ENCODE results near the gene FGF9. TPM values are rescaled to one million over a fixed set of nuclear protein-coding genes. Genes with fewer than 3 reads are reported as not detected.

FGF9 gene
- total RNA-seq, 2 experiments from 2014 or later, result 0.11 to 0.45 TPM

GRCh38 chr13:21686751-21687391 lies 16.0 kb downstream of the FGF9 start:
- Mint-ChIP-seq H3K27me3 (peaks cover 8% of the 10 kb centered on the region), H3K4me1 (ENCODE audit: low read depth) (peaks cover 13% of the 10 kb centered on the region), H3K4me3 (no peak overlapping the region), H3K27ac (no peak overlapping the region), H3K36me3 (ENCODE audit: low read depth) (no peaks in the 10 kb centered on the region), H3K9me3 (no peaks in the 10 kb centered on the region)
- TF ChIP-seq, protein P1, sequence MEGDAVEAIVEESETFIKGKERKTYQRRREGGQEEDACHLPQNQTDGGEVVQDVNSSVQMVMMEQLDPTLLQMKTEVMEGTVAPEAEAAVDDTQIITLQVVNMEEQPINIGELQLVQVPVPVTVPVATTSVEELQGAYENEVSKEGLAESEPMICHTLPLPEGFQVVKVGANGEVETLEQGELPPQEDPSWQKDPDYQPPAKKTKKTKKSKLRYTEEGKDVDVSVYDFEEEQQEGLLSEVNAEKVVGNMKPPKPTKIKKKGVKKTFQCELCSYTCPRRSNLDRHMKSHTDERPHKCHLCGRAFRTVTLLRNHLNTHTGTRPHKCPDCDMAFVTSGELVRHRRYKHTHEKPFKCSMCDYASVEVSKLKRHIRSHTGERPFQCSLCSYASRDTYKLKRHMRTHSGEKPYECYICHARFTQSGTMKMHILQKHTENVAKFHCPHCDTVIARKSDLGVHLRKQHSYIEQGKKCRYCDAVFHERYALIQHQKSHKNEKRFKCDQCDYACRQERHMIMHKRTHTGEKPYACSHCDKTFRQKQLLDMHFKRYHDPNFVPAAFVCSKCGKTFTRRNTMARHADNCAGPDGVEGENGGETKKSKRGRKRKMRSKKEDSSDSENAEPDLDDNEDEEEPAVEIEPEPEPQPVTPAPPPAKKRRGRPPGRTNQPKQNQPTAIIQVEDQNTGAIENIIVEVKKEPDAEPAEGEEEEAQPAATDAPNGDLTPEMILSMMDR (IDR thresholded peaks at IDR 0.05), result no peak
- DNase-seq (peak; percentile 52), ATAC-seq (peak; percentile 95)
- ChIA-PET POLR2A (interaction anchor here (1.1 to 1.5 kb wide), 2 partner anchors 18 to 79 kb away, joined by 3 read pairs; no protein-coding TSS in a partner anchor), CTCF (no interaction called here)
- intact Hi-C loops (cut with micrococcal nuclease), result no loop called here

- TF ChIP-seq, protein P1 (IDR thresholded peaks at IDR 0.05), result no peak
- CTCF ChIA-PET, result no interaction called here
- no peak for ATAC-seq
- Mint-ChIP-seq H3K27me3 (peaks cover 8% of the 10 kb centered on the region), H3K36me3 (ENCODE audit: low read depth) (no peaks in the 10 kb centered on the region), H3K4me1 (ENCODE audit: low read depth) (peaks cover 13% of the 10 kb centered on the region), H3K27ac (no peak overlapping the region), H3K9me3 (no peaks in the 10 kb centered on the region), H3K4me3 (no peak overlapping the region)
- POLR2A ChIA-PET, result interaction anchor here (0.8 kb wide), 1 partner anchor 639 kb away, joined by 3 read pairs; no protein-coding TSS in a partner anchor
- DNase-seq, result no peak
- intact Hi-C loops (cut with micrococcal nuclease), result no loop called here
Observed at GRCh38 chr13:21688056-21688455, 17.2 kb downstream of the FGF9 start.

- intact Hi-C loops (cut with micrococcal nuclease), result no loop called here
- ATAC-seq (no peak), DNase-seq (no peak)
- H3K4me3 Mint-ChIP-seq, result no peak overlapping the region
- ChIA-PET POLR2A (no interaction called here), CTCF (no interaction called here)
- H3K4me1 Mint-ChIP-seq (ENCODE audit: low read depth), result peaks cover 13% of the 10 kb centered on the region
- H3K36me3 Mint-ChIP-seq (ENCODE audit: low read depth), result no peaks in the 10 kb centered on the region
- H3K27me3 Mint-ChIP-seq, result peaks cover 11% of the 10 kb centered on the region
- TF ChIP-seq, protein P1 (IDR thresholded peaks at IDR 0.05), result no peak
- no peak overlapping the region for H3K27ac Mint-ChIP-seq
- H3K9me3 Mint-ChIP-seq, result no peaks in the 10 kb centered on the region
Observed at GRCh38 chr13:21689097-21689496, 18.2 kb downstream of the FGF9 start.

GRCh38 chr13:21690955-21691354 lies 20.1 kb downstream of the FGF9 start:
- no peaks in the 10 kb centered on the region for H3K9me3 Mint-ChIP-seq
- ChIA-PET CTCF (no interaction called here), POLR2A (no interaction called here)
- TF ChIP-seq, protein P1 (IDR thresholded peaks at IDR 0.05), result no peak
- H3K36me3 Mint-ChIP-seq (ENCODE audit: low read depth), result no peaks in the 10 kb centered on the region
- DNase-seq (no peak), ATAC-seq (no peak)
- H3K4me1 Mint-ChIP-seq (ENCODE audit: low read depth), result peaks cover 13% of the 10 kb centered on the region
- H3K4me3 Mint-ChIP-seq, result no peak overlapping the region
- H3K27me3 Mint-ChIP-seq, result peaks cover 6% of the 10 kb centered on the region
- no peak overlapping the region for H3K27ac Mint-ChIP-seq
- intact Hi-C loops (cut with micrococcal nuclease), result no loop called here

GRCh38 chr13:21691500-21691899 lies 20.6 kb downstream of the FGF9 start:
- no peak for DNase-seq
- Mint-ChIP-seq H3K9me3 (no peaks in the 10 kb centered on the region), H3K27ac (no peak overlapping the region), H3K4me1 (ENCODE audit: low read depth) (peaks cover 10% of the 10 kb centered on the region), H3K27me3 (peaks cover 6% of the 10 kb centered on the region), H3K36me3 (ENCODE audit: low read depth) (no peaks in the 10 kb centered on the region), H3K4me3 (no peak overlapping the region)
- ChIA-PET CTCF (no interaction called here), POLR2A (no interaction called here)
- TF ChIP-seq, protein P1 (IDR thresholded peaks at IDR 0.05), result no peak
- intact Hi-C loops (cut with micrococcal nuclease), result no loop called here
- ATAC-seq, result no peak
